ENCODE measurements around the gene RUNDC3A.

RUNDC3A gene

DNA sequence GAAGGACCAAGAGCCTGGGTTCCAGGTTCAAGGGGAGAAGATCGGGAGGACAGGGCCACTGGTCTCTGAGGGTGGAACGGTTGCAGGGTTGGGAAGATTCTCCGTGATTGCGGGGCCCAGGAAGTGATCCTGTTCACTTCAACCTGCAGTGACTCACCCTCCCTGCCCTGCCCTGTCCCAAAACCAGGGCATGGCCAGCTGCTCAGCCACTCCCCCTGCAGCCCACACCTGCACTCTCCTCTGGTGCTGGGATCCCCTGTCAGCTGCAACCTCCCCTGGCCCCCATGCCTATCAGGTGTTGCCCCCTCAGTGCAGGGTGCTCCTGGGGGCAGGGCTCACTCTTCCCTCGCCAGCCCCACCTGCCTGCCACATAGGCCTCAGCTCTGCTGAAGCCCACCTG, 1.1 kb downstream of the RUNDC3A start:
- DNase-seq (ENCODE audit: extremely low read depth, low read depth): no peak
- TF ChIP-seq, protein P1, sequence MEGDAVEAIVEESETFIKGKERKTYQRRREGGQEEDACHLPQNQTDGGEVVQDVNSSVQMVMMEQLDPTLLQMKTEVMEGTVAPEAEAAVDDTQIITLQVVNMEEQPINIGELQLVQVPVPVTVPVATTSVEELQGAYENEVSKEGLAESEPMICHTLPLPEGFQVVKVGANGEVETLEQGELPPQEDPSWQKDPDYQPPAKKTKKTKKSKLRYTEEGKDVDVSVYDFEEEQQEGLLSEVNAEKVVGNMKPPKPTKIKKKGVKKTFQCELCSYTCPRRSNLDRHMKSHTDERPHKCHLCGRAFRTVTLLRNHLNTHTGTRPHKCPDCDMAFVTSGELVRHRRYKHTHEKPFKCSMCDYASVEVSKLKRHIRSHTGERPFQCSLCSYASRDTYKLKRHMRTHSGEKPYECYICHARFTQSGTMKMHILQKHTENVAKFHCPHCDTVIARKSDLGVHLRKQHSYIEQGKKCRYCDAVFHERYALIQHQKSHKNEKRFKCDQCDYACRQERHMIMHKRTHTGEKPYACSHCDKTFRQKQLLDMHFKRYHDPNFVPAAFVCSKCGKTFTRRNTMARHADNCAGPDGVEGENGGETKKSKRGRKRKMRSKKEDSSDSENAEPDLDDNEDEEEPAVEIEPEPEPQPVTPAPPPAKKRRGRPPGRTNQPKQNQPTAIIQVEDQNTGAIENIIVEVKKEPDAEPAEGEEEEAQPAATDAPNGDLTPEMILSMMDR (IDR thresholded peaks at IDR 0.05; ENCODE audit: low read depth, low read length): no peak

DNA sequence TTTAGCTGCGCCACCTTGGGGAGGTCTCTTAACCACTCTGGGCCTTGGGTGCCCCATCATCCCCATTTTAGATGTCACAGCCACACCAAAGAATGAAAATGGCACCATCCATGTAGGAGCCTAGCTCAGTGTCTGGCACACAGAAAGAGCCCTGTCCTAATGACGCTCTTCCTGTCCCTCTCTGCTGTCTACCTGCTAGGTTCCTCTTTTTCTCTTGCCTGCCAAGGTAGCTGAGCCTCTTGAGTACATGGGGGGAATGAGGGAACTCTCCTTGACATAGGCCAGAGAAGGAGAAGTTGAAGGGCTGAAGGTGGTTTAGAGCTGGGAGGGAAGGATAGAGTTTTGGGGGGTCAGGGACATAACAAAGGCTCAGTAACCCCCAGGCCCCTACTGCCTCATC, 1.8 kb downstream of the RUNDC3A start:
- no peak for DNase-seq (ENCODE audit: extremely low read depth, low read depth)
- TF ChIP-seq, protein P1 (IDR thresholded peaks at IDR 0.05; ENCODE audit: low read depth, low read length): no peak

DNA sequence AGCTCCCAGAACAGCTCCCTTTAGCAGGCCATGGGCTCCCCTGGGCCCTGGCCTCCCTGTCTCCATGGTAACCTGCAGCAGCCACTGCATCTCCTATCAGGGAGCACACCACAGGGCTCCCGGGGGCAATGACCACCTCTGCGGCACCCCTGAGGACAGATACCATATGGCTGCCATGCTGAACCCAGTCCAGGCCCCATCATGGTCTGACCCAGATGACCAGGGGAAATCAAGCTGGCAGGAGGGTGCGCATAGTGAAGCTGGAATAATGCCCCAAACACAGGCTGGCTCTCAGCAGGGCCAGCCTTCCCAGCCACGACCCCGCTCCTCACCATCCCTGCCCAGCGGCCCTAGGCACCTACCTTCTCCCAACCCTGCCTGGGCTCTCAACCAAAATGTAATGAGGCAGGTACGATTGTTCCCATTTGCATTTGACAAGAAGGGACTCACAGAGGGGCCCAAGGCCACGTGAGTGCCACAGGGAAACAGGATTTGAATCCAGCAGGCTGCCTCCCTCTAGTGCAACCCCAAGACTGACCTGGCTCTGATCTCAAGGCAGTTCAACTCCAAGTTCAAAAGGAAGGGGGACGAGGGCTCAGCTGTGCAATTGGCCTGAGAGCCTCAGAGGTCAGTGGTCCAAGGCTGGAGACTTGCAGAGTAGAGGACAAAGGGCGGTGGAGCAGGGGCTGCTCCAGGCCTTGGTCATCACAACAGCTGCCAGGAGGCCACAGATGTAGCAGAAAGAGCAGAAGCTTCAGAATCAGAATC, 2.4 kb downstream of the RUNDC3A start:
- TF ChIP-seq, protein P1 (IDR thresholded peaks at IDR 0.05; ENCODE audit: low read depth, low read length): no peak
- no peak for DNase-seq (ENCODE audit: extremely low read depth, low read depth)

DNA sequence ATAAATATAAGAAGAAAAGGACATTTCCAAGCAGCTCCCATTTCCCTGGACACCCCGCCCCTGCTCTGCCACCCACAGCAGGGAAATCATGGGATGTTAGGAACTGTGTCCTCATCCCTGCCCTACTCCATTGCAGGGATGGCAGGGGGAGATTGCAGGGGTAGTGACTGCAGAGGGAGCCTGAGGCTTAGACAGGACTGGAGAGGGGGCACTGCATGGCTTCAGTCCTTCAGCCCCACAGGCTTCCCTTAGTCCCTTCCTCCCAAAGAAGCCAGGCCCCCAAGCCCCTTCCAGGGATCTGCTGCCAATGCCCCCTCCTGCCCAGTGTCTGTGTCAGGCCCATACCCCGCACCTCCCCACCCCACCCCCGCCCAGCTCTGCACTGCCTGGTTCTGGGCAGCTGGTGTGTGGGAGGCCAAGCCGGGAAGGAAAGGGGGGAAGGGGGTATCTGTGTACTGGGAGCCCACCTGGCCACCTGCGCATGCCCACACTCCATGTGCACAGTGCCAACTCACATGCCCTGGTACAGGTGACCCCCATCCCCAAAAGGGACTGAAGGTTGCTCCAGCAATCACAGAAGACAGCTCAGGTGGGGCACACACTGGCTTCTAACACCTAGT, 3.3 kb downstream of the RUNDC3A start:
- no peak for DNase-seq (ENCODE audit: extremely low read depth, low read depth)
- TF ChIP-seq, protein P1 (IDR thresholded peaks at IDR 0.05; ENCODE audit: low read depth, low read length): no peak

DNA sequence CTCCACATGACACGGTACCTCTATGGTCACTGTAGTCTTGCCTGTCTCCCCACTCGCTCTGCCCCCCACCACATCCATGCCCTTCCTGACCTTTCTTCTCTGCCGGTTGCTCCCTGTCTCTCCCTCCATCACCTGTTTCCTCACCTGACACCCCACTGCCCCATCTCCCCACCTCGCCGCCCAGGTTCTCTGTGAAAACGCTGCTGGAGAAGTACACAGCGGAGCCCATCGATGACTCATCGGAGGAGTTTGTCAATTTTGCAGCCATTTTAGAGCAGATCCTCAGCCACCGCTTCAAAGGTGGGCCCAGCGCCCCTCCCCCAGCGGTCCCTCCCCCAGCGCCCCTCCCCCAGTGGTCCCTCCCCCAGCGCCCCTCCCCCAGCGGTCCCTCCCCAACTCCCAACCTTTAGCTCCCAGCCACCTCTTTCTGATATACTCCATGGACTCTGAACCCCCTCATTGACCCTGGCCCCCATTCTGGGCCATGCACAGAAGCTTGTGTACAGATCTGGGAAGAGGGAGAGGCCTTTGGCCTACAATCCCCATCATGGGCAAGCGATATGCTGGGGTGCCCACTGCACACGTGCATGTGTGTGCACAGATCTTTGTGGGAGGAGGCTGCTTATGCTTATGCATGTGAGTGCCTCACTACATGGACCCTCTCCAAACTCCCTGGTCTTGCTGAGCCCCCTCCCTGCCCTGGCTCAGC, 4.1 kb downstream of the RUNDC3A start:
- no peak for DNase-seq (ENCODE audit: extremely low read depth, low read depth)
- TF ChIP-seq, protein P1 (IDR thresholded peaks at IDR 0.05; ENCODE audit: low read depth, low read length): no peak

DNA sequence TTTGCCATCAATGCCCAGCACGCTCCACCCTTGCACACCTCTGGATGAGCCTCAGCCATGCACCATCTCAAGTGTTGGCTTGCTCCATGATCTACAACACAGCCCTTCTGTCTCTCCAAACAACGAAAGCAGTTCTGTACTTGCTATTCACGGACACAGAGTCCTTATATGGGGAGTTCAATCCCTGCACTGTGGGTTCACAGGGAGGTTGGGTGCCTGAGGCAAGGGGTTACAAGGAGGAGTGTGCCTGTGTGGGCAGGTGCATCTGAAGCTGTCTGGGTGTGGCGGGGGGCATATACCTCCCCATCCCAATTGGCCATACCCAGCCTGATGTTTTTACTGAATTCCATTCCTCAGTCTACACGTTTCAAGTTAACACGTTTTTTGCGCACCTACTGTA, 5.6 kb downstream of the RUNDC3A start:
- TF ChIP-seq, protein P1 (IDR thresholded peaks at IDR 0.05; ENCODE audit: low read depth, low read length): no peak
- DNase-seq (ENCODE audit: extremely low read depth, low read depth): no peak

DNA sequence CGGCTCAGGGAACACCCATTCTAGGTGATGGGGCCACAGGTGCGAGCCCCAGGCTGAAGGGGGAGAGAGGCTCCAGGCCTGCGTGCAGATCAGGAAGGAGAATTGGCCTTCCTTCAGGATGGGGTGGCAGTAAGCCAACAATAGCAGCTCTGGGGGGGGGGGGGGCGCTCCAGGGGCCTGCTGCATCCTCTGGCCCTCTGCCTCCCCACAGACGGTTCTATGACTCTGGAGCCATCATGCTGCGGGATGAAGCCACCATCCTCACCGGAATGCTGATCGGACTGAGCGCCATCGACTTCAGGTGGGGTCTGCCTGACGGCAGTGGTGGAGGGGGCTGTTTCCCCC, 6.1 kb downstream of the RUNDC3A start:
- no peak for DNase-seq (ENCODE audit: extremely low read depth, low read depth)
- TF ChIP-seq, protein P1 (IDR thresholded peaks at IDR 0.05; ENCODE audit: low read depth, low read length): no peak
